CD14-positive monocyte (primary cell): ENCODE results near the gene AFF1. TPM values are rescaled to one million over a fixed set of nuclear protein-coding genes. Genes with fewer than 3 reads are reported as not detected.

ENCODE experiments used
- DNase-seq, 3 donors: peaks; one replicate each; pipeline ENCODE4 v3.0.0-alpha.2; 2011 to 2022
- H2AFZ ChIP-seq: 2 replicates; pipeline ENCODE4 v1.6.0; 2012; ENCODE audit warnings: mild to moderate bottlenecking, low read depth, low read length, inconsistent platforms; ENCODE audit not compliant: insufficient read depth, poor library complexity, severe bottlenecking
- H3K27ac ChIP-seq, 2 donors: 1 replicate in 1 of 2; 2 replicates in 1 of 2; pipeline ENCODE4 v1.5.1; 2012 to 2013; ENCODE audit warnings: low read length in 2 of 2, control low read depth in 1 of 2, inconsistent platforms in 1 of 2, low read depth in 1 of 2, mild to moderate bottlenecking in 1 of 2
- H3K27me3 ChIP-seq, 2 donors: one replicate each; pipeline versions ENCODE4 v1.6.0 to v1.6.1; 2011 to 2013; ENCODE audit warnings: low read length in 2 of 2; ENCODE audit not compliant: control insufficient read depth in 2 of 2, insufficient read depth in 2 of 2
- H3K36me3 ChIP-seq, 2 donors: replicated peaks in 1 of 2; 1 replicate in 1 of 2; 2 replicates in 1 of 2; pipeline versions ENCODE4 v1.5.1 to v1.6.1; 2012 to 2013; ENCODE audit warnings: low read length in 2 of 2, control low read depth in 1 of 2, inconsistent platforms in 1 of 2, mild to moderate bottlenecking in 1 of 2; ENCODE audit not compliant: insufficient read depth in 2 of 2, control insufficient read depth in 1 of 2
- H3K4me1 ChIP-seq, 2 donors: 1 replicate in 1 of 2; 2 replicates in 1 of 2; pipeline versions ENCODE4 v1.5.1 to v1.6.1; 2012 to 2013; ENCODE audit warnings: low read length in 2 of 2, control low read depth in 1 of 2, inconsistent platforms in 1 of 2, mild to moderate bottlenecking in 1 of 2, moderate library complexity in 1 of 2; ENCODE audit not compliant: insufficient read depth in 2 of 2, control insufficient read depth in 1 of 2
- H3K4me2 ChIP-seq: replicated peaks from 2 replicates; pipeline ENCODE3; 2012; ENCODE audit warnings: low read length, moderate library complexity, mild to moderate bottlenecking; ENCODE audit not compliant: poor library complexity, severe bottlenecking; ENCODE audit errors: extremely low read depth
- H3K4me3 ChIP-seq, 3 experiments: fragments of 200-600 bp in 1 of 3; sonication (generic) in 1 of 3; replicated peaks in 1 of 3; 1 replicate in 2 of 3; 2 replicates in 1 of 3; pipeline ENCODE4 v1.5.1; 2011 to 2013; ENCODE audit warnings: low read length in 3 of 3, mild to moderate bottlenecking in 3 of 3, control low read depth in 2 of 3, low read depth in 2 of 3, inconsistent platforms in 1 of 3, moderate library complexity in 1 of 3
- H3K79me2 ChIP-seq: 2 replicates; pipeline ENCODE4 v1.6.0; 2012; ENCODE audit warnings: mild to moderate bottlenecking, control low read depth, inconsistent platforms, low read length, moderate library complexity; ENCODE audit not compliant: insufficient read depth
- H3K9ac ChIP-seq: 2 replicates; pipeline ENCODE4 v1.6.0; 2017; ENCODE audit warnings: low read length, mild to moderate bottlenecking; ENCODE audit not compliant: insufficient read depth, poor library complexity, severe bottlenecking
- H3K9me3 ChIP-seq, 2 donors: replicated peaks in 1 of 2; 1 replicate in 1 of 2; 2 replicates in 1 of 2; pipeline versions ENCODE4 v1.5.1 to v1.6.1; 2012 to 2013; ENCODE audit warnings: low read length in 2 of 2, control low read depth in 1 of 2; ENCODE audit not compliant: control insufficient read depth in 1 of 2, insufficient read depth in 1 of 2
- H4K20me1 ChIP-seq: 2 replicates; pipeline ENCODE4 v1.6.0; 2012; ENCODE audit warnings: mild to moderate bottlenecking, low read length, control low read depth, moderate library complexity; ENCODE audit not compliant: insufficient read depth
- H3K27ac Mint-ChIP-seq, 7 donors: one replicate each; pipeline ENCODE4 v1.8.0; 2020; ENCODE audit warnings: mild to moderate bottlenecking in 7 of 7, mixed read lengths in 7 of 7, moderate library complexity in 6 of 7, inconsistent platforms in 2 of 7
- H3K27me3 Mint-ChIP-seq, 3 donors: one replicate each; pipeline ENCODE4 v1.8.0; 2021 to 2022; ENCODE audit warnings: low read depth in 3 of 3, mild to moderate bottlenecking in 3 of 3, mixed read lengths in 3 of 3, moderate library complexity in 3 of 3, inconsistent platforms in 1 of 3
- H3K36me3 Mint-ChIP-seq, 2 donors: one replicate each; pipeline ENCODE4 v1.8.0; 2020; ENCODE audit warnings: mixed read lengths in 2 of 2, inconsistent platforms in 1 of 2, mild to moderate bottlenecking in 1 of 2
- H3K4me1 Mint-ChIP-seq: one replicate; pipeline ENCODE4 v1.8.0; 2020; ENCODE audit warnings: mild to moderate bottlenecking, mixed read lengths
- H3K4me3 Mint-ChIP-seq, 2 donors: one replicate each; pipeline ENCODE4 v1.8.0; 2020; ENCODE audit warnings: mild to moderate bottlenecking in 2 of 2, mixed read lengths in 2 of 2, moderate library complexity in 1 of 2
- H3K9me3 Mint-ChIP-seq, 7 donors: one replicate each; pipeline ENCODE4 v1.8.0; 2020 to 2022; ENCODE audit warnings: mixed read lengths in 7 of 7, mild to moderate bottlenecking in 6 of 7, moderate library complexity in 6 of 7, inconsistent platforms in 2 of 7
- CTCF ChIP-seq: fragments of 200-600 bp; IDR thresholded peaks from one replicate; pipeline ENCODE4 v1.8.0; 2022; ENCODE audit warnings: antibody characterized with exemption, mild to moderate bottlenecking
- WGBS: methylation state at CpG from one replicate; pipeline ENCODE4 v1.1.5; 2013; ENCODE audit warnings: missing lambda C conversion rate; ENCODE audit not compliant: insufficient coverage; 5-methylcytosine and 5-hydroxymethylcytosine counted together
- intact Hi-C, 2 donors: fragments of 100-400 bp; cut with micrococcal nuclease; formaldehyde crosslinking; loops; one replicate each; pipeline versions ENCODE4 v1.15.0 to v1.15.1; 2023
- polyA plus RNA-seq, 3 donors: library from polyadenylated mRNA; depleted of rRNA in 1 of 3; unstranded in 2 of 3; stranded (reverse) in 1 of 3; fragments of 300-500 nt in 2 of 3; fragments of >200 nt in 1 of 3; fragmentation: Illumina TruSeq in 2 of 3; gene quantifications; 1 replicate in 2 of 3; 2 replicates in 1 of 3; pipeline ENCODE4 v1.2.3, GENCODE V29; 2012 to 2021

AFF1 gene
- polyA plus RNA-seq, 3 donors, result 7.5 to 20.9 (median 16.3) TPM

GRCh38 chr4:87132035-87132434, 197.2 kb downstream of the AFF1 start:
- Mint-ChIP-seq H3K4me3 (no peak overlapping the region), H3K27me3 (no peaks in the 10 kb centered on the region), H3K4me1 (no peaks in the 10 kb centered on the region), H3K9me3 (no peaks in the 10 kb centered on the region), H3K36me3 (peaks cover 82 to 96% of the 10 kb centered on the region in 2 donors), H3K27ac (no peak overlapping the region)
- Histone ChIP-seq H3K27ac (no peak overlapping the region), H3K79me2 (no peaks in the 10 kb centered on the region), H3K9me3 (no peaks in the 10 kb centered on the region), H4K20me1 (no peaks in the 10 kb centered on the region), H2AFZ (no peak overlapping the region), H3K27me3 (no peaks in the 10 kb centered on the region), H3K36me3 (peaks cover 94 to 100% of the 10 kb centered on the region in 2 donors), H3K9ac (no peak overlapping the region), H3K4me2 (no peak overlapping the region), H3K4me3 (no peak overlapping the region), H3K4me1 (no peaks in the 10 kb centered on the region)
- DNase-seq, result no peak
- 85% methylated on average over 4 of the region's 8 CpGs for WGBS
- intact Hi-C loops, result no loop called here
- TF ChIP-seq CTCF, result no peak

- no peak overlapping the region for H3K27ac Mint-ChIP-seq
- H3K27me3 ChIP-seq, result no peaks in the 10 kb centered on the region
- no peaks in the 10 kb centered on the region for H3K27me3 Mint-ChIP-seq
- no peak overlapping the region for H2AFZ ChIP-seq
- no peak overlapping the region for H3K9ac ChIP-seq
- intact Hi-C loops, result no loop called here
- peaks cover 82 to 96% of the 10 kb centered on the region in 2 donors for H3K36me3 Mint-ChIP-seq
- no peak overlapping the region for H3K4me3 ChIP-seq
- H3K4me1 ChIP-seq, result no peaks in the 10 kb centered on the region
- no peak for TF ChIP-seq CTCF
- H3K36me3 ChIP-seq, result peaks cover 95 to 100% of the 10 kb centered on the region in 2 donors
- no peaks in the 10 kb centered on the region for H3K9me3 ChIP-seq
- peaks cover 0 to 2% (median 0%) of the 10 kb centered on the region in 7 donors for H3K9me3 Mint-ChIP-seq
- no peak overlapping the region for H3K27ac ChIP-seq
- H3K79me2 ChIP-seq, result no peaks in the 10 kb centered on the region
- no peaks in the 10 kb centered on the region for H4K20me1 ChIP-seq
- DNase-seq, result no peak
- H3K4me2 ChIP-seq, result no peak overlapping the region
- no CpG with 5 or more reads among the region's 2 CpGs for WGBS
- H3K4me3 Mint-ChIP-seq, result no peak overlapping the region
- no peaks in the 10 kb centered on the region for H3K4me1 Mint-ChIP-seq
Measured at GRCh38 chr4:87133183-87133582, 198.4 kb downstream of the AFF1 start.
